Uterus (tissue), 2 donors: ENCODE results near the gene LLGL2.

ENCODE experiments used
- POLR2A ChIP-seq, 2 donors: fragments of 450-650 bp; IDR thresholded peaks; one replicate each; pipeline ENCODE4 v1.6.1; 2016; ENCODE audit warnings: antibody characterized with exemption in 2 of 2, mild to moderate bottlenecking in 1 of 2, moderate library complexity in 1 of 2
- TF ChIP-seq, protein P1 (sequence below), 4 experiments: fragments of 200-600 bp in 2 of 4; fragments of 450-650 bp in 2 of 4; sonication (generic) in 2 of 4; IDR thresholded peaks; one replicate each; pipeline ENCODE4 v1.5.1; 2016 to 2019; ENCODE audit warnings: antibody characterized with exemption in 4 of 4, mild to moderate bottlenecking in 2 of 4, moderate library complexity in 1 of 4

- no peak for TF ChIP-seq POLR2A (IDR thresholded peaks at IDR 0.05)
- TF ChIP-seq, protein P1, sequence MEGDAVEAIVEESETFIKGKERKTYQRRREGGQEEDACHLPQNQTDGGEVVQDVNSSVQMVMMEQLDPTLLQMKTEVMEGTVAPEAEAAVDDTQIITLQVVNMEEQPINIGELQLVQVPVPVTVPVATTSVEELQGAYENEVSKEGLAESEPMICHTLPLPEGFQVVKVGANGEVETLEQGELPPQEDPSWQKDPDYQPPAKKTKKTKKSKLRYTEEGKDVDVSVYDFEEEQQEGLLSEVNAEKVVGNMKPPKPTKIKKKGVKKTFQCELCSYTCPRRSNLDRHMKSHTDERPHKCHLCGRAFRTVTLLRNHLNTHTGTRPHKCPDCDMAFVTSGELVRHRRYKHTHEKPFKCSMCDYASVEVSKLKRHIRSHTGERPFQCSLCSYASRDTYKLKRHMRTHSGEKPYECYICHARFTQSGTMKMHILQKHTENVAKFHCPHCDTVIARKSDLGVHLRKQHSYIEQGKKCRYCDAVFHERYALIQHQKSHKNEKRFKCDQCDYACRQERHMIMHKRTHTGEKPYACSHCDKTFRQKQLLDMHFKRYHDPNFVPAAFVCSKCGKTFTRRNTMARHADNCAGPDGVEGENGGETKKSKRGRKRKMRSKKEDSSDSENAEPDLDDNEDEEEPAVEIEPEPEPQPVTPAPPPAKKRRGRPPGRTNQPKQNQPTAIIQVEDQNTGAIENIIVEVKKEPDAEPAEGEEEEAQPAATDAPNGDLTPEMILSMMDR (IDR thresholded peaks at IDR 0.05): no peak
These were observed 45.3 kb downstream of the LLGL2 start for GRCh38 chr17:75570772-75571171.
